Measurements from ENCODE around the gene FAM221B. TPM values are rescaled to one million over a fixed set of nuclear protein-coding genes. Genes with fewer than 3 reads are reported as not detected.

FAM221B gene
- total and polyA plus RNA-seq, 9 of the 15 experiments (the other 6 are each of a cell fraction or from before 2014, with no cell fraction given), result 0.01 TPM; not detected in 8

- TF ChIP-seq SIN3B (IDR thresholded peaks at IDR 0.05; ENCODE audit: low read depth) (0 out of 2 replicates have a peak, but pooled peaks have one; percentile 26), ZEB2 (IDR thresholded peaks at IDR 0.05) (no peak), ZNF695 (CRISPR knock-in tag; IDR thresholded peaks at IDR 0.05) (no peak), PHB2 (IDR thresholded peaks at IDR 0.05; ENCODE audit: low read depth) (no peak), MBD2 (IDR thresholded peaks at IDR 0.05; ENCODE audit: borderline replicate concordance, low read depth) (no peak), MYBL2 (IDR thresholded peaks at IDR 0.05; ENCODE audit: low read depth) (no peak), MYBL2 (CRISPR knock-in tag; IDR thresholded peaks at IDR 0.05; ENCODE audit: borderline replicate concordance) (no peak), TOE1 (IDR thresholded peaks at IDR 0.05; ENCODE audit: borderline replicate concordance) (no peak), TOE1 (CRISPR knock-in tag; IDR thresholded peaks at IDR 0.05; ENCODE audit: borderline replicate concordance, low read depth) (no peak), BCLAF1 (IDR thresholded peaks at IDR 0.05; ENCODE audit: borderline replicate concordance in 1 of 2, control insufficient read depth in 1 of 2, low read depth in 2 of 2, low read length in 1 of 2) (no peak), FOXJ2 (tag; IDR thresholded peaks at IDR 0.05) (no peak), MEIS2 (IDR thresholded peaks at IDR 0.05; ENCODE audit: partially characterized antibody) (no peak), JUND (IDR thresholded peaks at IDR 0.05; ENCODE audit: borderline replicate concordance, low read depth, low read length) (peak; percentile 33; the same call in 1 of the 2 replicates), JUND (tag; IDR thresholded peaks at IDR 0.05; ENCODE audit: borderline replicate concordance, low read depth, low read length) (peak; percentile 47; the same call in 1 of the 3 replicates), BHLHE40 (IDR thresholded peaks at IDR 0.05; ENCODE audit: low read length) (0 out of 2 replicates have a peak, but pooled peaks have one; percentile 2), GABPB2 (CRISPR knock-in tag; conservative IDR thresholded peaks at IDR 0.05) (no peak), PKNOX1 (IDR thresholded peaks at IDR 0.05) (peak; percentile 25; the same call in 1 of the 2 replicates), ATF2 (CRISPR knock-in tag; IDR thresholded peaks at IDR 0.05) (no peak)
These were observed 14.3 kb downstream of the FAM221B start (continued) for GRCh38 chr9:35814106-35814840.

Data from K562 (cell line).